Activated CD4-positive, alpha-beta T cell treated with anti-CD3 and anti-CD28 coated beads, Interleukin-2, amount 50 U/mL, for 4 hours (primary cell): ENCODE results near the gene CEP20.

Experiments used
- DNase-seq, 2 experiments: peaks; one replicate each; pipeline ENCODE4 v3.0.0-alpha.2; 2020

CEP20 gene

DNA sequence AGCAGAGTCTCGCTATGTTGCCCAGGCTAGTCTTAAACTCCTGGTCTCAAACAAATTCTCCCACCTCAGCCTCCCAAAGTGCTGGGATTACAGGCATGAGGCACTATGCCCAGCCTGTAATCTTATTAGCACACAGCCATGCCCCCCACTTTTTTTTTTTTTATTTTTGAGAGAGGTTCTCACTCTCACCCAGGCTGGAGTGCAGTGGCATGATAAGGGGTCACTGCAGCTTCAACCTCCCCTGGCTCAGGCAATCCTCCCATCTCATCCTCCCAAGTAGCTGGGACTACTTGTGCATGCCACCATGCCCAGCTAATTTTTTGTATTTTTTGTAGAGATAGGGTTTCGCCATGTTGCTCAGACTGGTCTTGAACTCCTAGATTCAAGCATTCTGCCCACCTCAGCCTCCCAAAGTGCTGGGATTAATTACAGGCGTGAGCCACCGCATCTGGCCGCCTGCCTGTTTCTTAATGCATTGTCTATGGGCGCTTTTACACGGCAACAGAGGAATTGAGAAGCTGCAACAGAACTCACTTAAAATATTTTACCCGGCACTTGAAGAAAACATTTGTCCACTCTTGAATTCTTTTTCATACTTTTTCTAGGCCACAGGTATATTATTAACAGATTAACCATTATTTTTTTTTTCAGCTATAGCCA is 8.8 kb upstream of the CEP20 start:
- no peak for DNase-seq

DNA sequence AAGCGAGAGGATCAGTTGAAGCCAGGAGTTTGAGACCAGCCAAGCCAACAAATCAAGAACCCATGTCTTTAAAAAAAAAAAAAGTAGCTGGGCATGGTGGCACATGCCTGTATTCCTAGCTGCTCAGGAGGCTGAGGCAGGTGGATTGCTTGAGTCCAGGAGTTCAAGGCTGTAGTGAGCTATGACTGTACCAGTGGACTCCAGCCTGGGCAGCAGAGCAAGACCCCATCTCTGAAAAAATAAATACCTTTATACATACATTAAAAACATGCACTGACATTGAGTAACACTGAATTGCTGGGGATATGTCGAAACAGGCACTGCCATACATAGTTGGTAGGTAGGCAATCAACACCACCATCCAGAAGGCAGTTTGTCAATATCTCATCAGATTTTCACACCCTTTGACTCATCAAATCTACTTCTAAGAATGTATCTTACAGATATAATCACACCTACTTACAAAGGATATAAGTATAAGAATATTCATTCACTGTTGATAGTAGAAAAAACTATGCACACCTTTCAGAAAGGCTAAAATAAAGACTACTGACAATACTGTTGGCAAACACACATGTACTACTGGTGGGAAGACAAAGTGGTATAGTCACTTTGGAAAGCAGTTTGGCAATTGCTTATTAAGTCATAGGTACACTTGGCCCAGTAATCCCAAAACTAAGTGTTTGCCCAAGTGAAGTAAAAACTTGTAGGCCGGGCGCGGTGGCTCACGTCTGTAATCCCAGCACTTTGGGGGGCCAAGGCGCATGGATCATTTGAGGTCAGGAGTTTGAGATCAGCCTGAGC is 6.4 kb upstream of the CEP20 start:
- DNase-seq = no peak

DNA sequence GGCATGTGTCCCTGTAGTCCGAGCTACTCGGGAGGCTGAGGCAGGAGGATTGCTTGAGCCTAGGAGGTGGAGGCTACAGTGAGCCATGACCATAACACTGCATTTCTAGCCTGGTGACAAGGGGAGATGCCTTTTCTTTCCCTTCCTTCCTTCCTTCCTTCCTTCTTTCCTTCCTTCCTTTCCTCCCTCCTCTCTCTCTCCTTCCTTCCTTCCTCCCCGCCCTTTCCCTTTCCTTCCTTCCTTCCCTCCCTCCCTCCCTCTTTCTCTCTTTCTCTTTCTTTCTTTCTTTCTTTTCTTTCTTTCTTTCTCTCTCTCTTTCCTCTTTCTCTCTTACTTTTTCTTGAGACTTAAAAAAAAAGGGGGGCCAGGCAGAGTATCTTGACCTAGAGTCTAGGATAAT is 3.1 kb upstream of the CEP20 start:
- DNase-seq = no peak

DNA sequence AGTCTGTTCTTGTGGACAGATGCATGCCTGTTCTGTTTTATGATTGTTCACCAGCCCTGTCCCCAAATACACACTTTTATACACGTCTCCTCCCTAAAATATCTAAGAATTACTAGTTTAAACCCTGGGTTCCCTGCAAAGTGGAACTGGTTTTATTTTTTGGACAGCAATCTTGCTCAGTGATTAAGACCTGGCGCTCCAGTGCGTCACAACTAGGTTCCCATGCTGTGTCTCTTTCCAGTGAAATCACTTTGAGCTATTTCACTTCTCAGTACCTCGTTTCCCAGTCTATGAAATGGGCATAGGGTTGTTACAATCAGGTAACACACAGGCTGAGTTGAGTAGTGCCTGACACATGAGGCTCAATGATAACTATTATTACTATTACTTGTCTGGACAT is 1.1 kb downstream of the CEP20 start:
- no peak for DNase-seq

DNA sequence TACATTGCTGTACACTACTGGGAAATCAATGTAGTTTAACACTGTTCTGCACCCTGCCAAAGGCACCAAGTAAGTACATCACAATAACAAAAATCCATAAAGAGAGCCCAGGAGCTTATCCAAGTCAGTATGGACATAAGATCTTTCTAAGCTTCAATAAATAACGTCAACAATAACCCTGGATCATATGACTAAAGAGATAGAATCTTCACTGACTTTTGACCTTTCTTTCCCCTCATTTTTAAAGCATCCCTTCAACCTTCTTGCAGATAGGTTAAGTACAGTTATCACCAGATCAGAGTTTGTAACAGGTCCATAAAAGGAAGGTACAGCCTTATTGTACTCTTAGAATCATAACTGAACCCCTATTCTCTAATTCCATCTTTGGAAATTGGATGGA is 2.3 kb downstream of the CEP20 start:
- no peak for DNase-seq

DNA sequence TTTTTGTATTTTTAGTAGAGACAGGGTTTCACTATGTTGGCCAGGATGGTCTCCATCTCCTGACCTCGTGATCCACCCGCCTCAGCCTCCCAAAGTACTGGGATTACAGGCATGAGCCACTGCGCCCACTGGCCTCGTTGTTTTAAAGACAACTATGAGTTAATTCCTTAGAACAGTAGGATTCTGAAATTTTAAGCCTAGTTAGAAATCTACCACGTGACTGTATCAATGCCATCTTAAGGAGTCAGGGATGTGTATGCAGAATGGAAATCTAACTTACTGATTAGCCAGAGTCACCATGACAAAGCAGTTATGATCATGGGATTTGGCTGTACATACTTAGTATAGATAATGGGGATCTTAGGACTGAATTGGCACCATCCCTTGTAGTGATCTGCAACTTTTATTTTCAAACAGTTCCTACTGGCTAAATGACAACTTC is 2.8 kb downstream of the CEP20 start:
- DNase-seq = no peak

DNA sequence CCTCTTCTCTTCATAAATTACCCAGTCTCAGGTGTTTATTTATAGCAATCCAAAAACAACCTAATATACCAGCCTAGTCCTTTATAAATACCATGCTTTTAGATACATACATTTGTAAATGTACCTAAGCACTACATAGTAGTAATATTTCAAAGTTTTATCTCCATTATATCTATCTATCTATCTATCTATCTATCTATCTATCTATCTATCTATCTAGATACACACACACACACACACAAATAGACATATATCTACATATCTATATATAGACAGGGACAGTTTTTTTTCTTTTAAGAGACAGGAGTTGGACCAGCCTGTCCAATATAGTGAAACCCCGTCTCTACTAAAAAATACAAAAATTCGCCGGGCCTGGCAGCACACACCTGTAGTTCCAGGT is 5.8 kb downstream of the CEP20 start:
- DNase-seq = no peak

DNA sequence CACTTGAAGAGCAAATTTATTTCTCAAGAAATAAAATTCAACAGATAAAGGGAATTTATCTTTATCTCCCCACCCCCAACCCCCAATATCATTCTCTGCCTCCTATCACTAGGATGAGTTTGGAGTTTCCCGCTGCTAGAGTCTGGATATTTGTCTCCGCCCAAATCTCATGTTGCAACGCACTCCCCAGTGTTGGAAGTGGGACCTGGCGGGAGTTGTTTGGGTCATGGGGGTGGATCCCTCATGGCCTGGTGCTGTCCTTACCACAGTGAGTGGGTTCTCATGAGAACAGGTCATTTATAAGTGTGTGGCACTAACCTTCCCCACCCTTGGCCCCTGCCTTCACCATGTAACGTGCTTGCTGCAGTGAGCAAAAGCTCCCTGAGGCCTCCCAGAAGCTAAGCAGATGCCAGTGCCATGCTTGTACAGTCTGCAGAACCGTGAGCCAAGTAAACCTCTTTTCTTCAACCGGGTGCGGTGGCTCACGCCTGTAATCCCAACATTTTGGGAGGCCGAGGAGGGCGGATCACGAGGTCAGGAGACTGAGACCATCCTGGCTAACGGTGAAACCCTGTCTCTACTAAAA is 6.5 kb downstream of the CEP20 start:
- DNase-seq = no peak

DNA sequence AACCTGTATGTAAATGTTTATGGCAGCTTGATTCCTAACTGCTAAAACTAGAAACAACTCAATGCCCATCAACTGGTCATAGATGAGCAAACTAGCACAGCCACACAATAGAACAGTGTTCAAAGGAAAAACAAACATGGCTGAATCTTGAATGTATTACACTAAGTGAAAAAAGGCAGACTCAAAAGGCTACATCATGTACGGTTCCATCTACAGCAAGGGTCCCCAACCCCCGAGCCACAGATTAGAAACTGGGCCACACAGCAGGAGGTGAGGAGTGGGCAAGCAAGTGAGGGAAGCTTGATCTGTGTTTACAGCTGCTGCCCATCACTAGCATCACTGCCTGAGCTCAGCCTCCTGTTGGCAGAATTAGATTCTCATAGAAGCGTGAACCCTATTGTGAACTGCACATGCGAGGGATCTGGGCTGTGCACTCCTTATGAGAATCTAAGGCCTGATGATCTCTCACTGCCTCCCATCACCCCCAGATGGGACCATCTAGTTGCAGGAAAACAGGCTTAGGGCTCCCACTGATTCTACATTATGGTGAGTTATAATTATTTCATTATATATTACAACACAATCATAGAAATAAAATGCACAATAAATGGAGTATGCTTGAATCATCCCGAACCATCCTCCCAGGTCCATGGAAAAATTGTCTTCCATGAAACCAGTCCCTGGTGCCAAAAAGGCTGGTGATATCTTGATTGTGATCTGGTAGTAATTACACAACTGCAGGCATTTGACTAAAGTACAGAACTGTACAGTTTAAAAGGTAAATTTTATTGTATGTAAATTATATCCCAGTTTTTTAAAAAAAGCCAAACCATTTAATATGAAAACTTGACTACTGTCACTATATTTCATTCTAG is 7.7 kb downstream of the CEP20 start:
- DNase-seq = no peak

DNA sequence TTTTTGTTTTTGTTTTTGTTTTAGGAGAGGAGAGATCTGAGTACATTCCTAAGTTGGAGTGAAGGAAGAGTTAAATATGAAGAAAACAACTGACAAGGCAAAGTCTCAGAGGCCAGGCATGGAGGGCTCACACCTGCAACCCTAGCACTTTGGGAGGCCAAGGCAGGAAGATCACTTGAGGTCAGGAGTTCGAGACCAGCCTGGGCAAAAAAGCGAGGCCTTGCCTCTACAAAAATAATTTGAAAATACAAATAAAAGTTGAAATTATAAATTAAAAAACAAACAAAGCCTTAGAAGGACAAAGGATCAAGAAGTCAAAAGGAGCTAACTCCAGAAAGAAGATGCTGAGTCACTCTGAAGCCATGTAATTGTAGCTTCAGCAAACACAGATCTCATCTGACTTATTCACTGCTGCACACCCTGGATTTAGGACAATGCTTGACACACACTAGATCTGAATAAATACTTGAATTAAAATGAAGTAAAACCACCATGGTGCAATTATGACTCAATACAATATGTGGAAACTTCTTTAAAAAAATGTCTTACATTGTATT is 9.1 kb downstream of the CEP20 start:
- no peak for DNase-seq

DNA sequence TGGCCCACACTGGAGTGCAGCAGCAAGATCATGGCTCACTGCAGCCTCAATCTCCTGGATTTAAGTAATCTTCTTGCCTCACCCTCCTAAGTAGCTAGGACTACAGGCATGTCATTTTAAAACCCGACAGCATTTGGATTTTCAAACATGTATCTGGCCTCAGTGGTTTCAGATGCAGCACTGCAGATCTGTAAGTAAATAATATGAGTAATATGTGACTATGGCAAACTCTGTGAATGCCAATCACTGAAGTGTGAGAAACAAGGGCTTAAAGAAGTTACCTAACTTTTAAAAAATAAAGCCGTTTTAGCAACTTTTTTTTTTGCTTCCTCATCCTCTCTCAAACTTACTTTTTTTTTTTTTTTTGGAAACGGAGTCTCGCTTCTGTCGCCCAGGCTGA is 11.9 kb downstream of the CEP20 start:
- no peak for DNase-seq

DNA sequence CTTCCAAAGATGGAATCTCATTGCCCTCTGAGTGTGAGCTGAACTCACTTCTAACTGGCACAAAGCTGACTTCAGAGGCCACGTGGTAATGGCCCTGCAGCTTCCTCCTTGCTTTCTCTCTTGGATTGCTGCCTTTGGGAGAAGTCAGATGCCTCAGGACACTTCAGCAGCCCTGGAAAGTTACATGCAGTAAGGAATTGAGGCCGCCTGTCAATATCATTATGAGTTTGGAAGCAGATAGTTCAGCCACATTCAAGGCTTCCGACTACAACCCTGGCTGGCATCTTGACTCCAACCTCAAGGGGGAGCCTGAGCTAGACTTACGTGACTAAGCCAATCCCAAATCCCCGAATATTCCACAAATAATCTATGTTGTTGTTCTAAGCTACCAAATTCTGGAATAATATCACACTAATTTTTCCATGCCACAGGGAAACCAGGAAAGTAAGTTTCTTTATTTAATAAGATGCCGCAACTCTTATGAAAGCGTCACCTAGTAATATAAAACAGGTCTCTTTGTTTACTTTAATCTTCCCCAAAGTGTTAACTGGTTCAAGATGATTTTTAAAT is 13.6 kb downstream of the CEP20 start:
- no peak for DNase-seq

DNA sequence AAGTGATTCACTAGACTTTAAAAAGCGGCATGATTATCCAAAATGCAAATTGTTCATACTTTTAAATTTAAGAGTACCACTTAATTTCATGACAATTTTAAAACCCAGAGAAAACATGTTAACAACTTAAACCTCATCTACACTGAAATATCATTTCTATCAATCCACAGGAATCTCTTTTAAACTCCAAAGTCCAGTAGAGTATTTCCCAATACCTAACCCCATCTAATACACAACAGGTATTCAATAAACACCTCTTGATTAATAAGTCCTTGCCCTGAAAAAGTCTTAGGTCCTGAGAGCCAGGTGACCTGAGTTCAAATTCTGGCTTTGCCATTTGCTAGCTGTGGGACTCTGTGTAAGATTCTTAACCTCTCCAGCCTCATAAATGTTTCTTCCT is 14.7 kb downstream of the CEP20 start:
- no peak for DNase-seq

DNA sequence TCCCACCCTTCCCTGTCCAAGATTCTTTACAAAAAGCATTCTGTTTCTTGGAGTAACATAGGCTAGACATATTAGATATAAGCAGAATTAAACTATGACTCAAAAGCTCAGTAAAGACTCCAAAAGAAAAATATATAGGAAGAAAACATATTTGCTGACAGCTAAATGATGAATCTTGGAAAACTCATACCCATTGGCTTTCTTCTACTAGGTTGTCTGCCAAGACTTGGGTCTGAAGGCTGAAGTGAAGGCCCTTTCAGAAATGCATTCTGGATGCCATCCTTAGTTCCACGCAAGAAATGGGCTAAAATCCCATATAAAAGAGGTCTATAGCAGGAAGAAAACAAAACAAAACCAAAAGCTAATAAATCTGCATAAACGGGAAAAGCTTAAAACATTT is 15.1 kb downstream of the CEP20 start:
- DNase-seq = no peak

DNA sequence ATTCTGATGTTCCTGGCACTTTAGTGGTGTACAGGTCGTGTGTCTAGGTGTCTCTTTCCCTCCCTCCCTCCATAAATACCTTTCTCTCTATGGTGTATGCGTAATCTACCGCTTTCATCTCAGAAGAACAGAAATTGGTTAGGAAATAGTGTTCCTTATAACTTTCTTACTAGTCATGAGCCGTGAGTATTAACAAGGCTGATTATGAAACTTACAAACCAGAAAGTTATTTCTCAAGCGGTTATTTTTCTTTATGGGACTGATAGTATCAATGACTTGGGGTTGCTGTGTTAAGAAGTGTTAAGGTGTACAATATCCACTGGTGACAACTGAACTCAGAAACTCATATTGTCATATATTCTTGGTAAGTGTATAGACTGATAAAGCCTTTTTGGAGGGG is 18.4 kb downstream of the CEP20 start:
- no peak for DNase-seq

DNA sequence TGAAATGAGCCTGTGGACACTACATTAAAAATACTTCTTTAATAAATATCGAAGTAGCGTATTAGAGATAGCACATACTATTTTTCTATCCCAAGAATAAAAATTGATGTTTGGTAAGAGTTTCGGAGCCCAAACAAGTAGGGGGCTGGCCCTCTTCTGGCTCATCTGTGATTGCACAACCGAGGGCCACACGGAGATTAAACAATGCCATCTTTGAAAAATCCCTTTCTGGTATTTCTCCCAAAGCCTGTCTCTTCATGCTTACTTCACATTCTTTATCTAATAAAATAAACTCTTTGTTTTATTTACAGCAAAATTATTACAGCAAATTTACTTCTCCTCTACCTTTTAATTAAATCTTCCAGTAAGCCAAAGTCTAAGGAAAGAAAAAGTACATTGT is 22.0 kb downstream of the CEP20 start:
- no peak for DNase-seq

DNA sequence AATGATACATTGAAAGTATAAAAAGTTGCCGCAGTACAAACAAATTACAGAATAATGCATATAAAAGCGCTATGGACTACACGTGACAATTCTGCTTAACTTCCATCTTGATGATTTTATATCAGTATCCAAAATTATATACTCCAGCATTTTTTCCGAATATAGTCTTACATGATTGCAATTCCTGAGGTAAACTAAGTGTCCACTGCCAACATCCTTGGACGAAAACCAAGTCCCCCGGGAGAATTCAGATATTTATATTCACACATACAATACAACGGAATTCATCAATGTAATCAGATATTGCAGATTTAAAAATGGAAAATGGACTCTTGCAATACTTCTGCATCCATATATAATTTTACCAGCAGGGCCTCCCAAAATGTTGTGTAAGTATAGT is 22.7 kb downstream of the CEP20 start:
- DNase-seq = no peak

DNA sequence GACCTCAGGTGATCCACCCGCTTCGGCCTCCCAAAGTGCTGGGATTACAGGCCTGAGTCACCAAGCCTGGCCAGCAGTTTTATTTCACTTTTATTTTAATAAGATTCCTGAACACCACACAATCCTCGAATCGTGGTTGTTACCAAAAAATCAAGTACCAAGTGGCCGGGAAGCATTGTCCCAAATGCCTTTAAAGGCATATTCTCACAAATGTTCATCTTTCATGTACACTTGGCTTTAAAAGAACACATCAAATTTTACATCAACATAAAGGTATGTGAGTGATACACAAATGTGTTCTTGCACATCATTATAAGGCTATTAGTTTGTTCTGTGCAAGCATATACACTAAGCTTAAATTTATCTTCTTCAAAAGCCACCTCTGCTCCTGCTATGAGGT is 23.5 kb downstream of the CEP20 start:
- DNase-seq = no peak

DNA sequence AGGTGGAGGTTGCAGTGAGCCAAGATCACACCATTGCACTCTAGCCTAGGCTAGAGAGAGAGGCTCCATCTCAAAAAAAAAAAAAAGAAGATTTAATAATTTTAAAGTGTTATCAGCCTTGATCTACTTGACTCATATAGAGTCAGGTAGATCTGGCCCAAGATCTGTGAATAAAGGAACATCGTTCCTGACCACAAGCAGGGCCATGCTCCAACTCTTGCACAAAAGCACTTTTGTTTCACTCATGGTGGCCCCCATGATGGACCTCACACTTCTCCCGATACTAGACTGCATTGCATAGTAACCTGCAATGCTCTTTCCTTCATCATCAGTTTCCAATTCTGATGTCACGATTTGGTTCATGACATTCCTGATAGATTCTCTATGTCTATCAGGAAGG is 26.4 kb downstream of the CEP20 start:
- DNase-seq = no peak

DNA sequence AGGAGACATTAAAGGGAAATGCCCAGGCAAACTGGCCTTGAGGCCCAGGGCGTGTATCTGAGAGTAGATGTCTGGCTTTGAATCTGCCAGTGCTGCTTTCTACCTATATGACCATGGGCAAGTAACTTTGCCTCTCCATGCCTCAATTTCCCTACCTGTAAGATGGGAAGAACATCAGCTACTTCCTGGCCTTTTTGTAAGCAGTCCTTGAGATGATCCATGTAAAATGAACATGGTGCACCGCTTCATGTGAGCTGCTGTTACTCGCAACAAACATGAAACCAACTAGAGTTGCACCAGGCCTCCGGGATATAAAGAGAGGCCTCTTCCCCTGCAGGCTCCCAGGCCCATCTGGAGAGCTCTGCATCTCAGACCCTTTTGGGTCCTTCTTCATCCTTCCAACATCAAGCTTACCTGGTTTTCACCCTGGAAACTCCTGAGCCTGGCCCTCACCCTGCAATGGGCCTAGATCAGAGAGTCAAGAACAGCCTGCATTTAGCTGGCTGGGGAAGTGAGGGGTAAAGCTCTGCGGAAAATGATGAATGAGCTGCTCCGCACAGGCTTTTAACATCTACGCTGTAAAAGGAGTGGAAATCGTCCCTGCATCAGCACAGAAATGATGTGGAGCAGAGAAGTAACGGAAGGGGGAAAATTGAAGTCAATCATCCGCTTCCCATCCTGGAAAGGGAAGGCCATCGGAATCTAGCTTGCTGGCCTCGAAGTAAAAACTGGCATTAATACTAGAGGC is 29.3 kb downstream of the CEP20 start:
- DNase-seq = no peak

DNA sequence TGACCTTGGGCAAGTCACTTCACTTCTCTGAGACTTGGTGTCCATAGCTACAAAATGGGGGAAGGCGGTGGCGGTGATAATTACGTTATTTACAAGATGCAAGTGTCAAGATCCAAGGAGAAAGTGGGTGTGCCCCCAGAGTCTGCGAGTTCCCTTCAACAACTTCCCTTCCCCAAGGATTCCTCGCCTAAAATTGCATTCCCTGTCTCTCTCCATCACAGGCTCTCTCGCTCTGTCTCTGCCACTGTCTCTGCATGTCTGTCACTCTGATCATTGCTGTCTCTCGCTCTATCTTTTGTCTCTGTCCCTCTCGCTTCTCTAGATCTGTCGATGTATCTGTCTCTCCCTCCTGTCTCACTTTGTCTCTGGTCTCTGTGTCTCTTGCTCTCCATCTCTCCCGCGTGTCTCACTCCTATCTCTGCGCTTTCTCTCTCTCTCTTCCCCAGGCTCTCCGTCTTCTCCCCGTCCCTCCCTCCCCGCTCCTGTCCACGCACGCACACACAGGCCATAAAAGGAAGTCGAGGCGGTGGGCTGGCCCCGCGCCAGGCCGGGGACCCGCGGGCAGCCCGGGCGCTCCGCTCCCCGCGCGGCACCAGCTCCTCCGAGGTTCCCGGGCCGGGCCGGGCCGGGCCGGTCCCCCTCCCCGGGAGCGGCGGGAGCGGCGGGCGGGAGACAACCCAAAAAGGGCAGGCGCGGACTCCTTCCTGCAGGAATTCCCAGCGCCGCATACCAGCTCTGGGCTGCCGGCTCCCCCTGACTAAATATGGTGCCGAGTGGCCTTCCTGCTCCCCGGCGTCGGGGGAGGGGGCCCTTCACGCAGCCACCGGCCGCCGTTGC is 30.5 kb downstream of the CEP20 start:
- no peak for DNase-seq
